Hypothalamus (tissue), 51 donors: ENCODE results near the gene IL21.

Source experiments
- DNase-seq, 51 donors: peaks; one replicate each; lab custom pipeline; 2025; lab: John Stamatoyannopoulos, UW

IL21 gene

DNA sequence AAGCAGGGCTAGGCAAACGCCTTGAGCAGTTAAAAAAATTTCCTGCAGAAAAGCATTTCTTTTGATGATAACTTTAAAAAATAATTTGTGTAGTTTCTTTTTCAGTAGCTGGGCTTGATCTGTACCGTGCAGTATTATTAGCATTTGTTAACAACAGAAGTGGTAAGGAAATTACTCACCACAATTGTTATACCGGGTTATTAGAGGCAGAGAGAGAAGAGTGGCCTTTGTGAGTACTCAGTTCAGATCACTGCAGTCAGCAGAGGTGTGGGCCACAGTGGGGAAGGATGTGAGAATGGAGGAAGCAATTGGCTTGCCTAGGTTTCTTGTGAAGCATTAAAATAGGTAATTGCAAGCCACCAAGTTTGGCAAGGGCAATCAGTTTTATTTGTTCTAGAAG, 14.3 kb upstream of the IL21 start:
- no peak for DNase-seq

DNA sequence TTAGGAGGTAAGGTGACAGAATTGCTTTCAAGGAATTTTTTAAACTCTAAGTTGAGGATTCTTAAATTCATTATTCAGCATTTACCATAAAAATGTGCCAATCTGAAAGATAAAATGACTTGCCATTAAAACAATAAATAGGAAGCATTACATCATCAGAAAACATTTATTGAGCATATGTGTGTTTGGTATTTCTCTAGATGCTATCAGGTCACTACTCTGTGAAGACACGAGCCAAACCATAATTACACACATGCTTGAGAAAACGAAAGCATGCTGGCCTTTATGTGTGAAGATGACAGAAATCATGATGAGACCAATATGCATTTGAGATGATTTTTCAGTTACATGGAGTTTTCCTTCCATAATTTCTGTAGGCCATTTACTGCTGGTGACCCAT, 12.3 kb upstream of the IL21 start:
- no peak for DNase-seq

DNA sequence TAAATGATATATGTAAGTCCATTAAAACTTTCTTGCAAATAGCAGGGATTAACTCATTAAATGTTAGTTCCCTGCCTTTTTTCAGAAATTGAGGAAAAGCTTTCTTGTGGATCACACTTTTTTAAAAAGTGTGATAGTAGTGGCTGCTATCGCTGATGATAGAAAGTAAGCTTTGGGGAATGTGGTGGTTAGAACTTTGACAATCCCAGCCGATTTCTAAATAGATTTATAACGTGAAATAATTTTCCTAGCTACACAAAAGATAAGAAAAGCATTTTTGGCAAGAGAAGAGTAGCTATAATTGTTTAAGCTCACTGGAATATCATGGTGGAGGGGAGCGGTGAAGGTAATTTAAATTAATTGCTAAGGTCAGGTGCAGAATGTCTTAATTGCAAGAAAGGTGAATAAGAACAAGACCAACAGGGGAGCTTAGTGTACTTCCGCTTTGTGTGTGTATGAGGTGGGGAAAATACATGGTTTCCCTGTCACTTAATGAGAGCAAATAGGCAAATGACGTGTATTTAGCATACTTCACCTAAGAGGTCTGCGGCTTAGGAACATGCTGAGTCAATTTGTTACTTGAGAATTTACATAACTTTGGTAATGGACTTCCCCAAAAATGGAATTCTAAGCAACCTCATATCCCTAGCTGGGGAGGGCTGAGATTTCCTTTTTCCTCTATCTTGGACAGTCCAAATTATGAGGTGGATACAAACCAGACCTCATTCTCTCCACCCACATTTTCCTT, 11.7 kb upstream of the IL21 start:
- DNase-seq = no peak

DNA sequence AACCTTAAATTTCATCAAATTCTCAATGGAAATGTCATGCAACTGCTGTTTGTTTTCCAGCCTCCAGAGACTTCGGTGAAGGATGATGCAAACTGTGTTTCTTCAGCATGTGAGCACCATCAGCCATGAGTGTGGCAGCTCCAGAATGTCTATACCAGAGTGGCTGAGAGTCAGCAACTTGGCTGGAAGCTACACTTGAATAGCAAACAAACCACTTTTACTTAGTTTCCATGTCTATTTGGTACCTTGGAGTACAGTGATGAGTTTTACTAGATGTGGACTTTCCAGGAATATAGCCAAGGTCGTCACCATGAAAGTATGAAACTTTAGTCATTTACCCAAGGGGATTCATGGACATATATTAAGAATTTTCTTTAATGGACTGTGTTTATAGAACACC, 4.3 kb upstream of the IL21 start:
- DNase-seq = no peak

DNA sequence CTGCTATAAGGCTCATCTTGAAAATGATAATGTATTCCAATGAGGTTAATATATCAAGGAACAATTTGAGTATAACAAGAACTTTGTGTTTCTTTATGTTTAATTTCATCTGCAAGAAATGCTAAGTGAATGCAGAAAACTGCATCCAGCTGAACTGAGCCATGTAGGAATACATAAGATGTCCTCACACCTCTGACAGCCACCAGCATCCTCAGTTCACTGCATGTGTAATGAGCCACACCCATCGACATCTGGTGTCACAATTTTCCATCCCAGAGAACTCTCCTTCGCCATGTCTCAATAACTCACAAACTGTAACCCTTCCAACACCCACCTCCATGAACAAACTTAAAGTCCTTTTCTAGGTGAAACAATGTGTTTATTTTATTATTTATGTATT, 3.3 kb upstream of the IL21 start:
- no peak for DNase-seq

DNA sequence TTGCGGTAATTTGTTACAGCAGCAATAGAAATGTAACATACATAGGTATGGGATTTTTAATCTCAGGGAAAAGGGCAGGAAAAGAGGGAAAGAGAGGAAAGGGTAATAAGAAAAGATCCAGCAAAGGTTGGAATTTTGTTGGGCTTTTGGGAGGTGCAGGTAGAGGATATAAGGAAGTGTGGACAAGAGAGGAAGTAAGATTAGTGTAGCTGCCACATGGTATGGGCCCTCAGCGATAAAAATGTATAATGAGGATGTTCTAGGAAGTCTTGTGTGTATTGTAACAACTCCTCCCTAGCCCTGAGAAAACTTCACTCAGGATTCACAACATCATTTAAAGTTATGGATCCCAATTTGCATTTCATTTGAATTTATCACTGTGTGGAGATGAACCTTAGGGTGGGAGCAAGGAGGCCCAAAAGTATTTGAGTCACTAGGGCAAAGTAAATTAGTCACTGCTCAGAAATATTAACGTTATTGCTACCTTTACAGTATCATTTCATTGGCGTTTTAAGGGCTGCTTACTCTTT, 2.8 kb upstream of the IL21 start:
- DNase-seq = no peak

DNA sequence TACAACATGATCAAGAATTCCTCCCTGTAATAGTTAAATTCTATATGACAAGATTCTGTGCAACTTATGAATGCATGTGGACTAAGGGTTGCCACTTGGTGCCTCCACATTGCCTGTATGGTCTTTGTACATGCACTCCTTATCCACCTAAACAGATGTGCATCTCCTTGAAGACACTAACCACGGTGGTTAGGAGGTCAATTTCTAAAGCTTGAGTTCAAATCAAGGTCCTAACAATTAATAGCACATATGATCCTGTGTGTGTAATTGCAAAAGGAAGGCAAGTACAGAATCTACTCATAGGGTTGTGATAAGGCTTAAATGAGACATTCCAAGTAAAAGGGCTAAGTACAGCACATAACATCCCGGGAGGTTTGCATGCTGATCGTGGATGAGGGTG, 1.5 kb upstream of the IL21 start:
- DNase-seq = no peak

DNA sequence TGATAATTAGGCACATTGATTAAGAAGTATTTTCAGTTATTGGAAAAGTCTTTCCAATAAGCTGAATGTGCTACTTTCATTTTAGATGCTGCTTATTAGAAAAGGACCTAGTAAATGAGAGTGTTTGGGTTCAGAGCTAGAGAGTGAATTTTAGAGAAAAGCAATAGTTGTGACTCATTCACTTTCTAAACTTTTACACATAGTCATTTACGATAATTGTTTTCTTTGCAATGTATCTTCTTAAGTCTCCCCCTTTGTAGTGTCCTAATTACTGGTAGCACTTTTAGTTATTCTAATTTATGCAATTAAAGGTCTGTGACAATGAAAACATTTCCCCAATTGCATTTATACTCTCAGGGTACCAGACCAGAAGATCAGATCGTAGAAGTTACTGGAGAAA, 1.3 kb downstream of the IL21 start:
- no peak for DNase-seq

DNA sequence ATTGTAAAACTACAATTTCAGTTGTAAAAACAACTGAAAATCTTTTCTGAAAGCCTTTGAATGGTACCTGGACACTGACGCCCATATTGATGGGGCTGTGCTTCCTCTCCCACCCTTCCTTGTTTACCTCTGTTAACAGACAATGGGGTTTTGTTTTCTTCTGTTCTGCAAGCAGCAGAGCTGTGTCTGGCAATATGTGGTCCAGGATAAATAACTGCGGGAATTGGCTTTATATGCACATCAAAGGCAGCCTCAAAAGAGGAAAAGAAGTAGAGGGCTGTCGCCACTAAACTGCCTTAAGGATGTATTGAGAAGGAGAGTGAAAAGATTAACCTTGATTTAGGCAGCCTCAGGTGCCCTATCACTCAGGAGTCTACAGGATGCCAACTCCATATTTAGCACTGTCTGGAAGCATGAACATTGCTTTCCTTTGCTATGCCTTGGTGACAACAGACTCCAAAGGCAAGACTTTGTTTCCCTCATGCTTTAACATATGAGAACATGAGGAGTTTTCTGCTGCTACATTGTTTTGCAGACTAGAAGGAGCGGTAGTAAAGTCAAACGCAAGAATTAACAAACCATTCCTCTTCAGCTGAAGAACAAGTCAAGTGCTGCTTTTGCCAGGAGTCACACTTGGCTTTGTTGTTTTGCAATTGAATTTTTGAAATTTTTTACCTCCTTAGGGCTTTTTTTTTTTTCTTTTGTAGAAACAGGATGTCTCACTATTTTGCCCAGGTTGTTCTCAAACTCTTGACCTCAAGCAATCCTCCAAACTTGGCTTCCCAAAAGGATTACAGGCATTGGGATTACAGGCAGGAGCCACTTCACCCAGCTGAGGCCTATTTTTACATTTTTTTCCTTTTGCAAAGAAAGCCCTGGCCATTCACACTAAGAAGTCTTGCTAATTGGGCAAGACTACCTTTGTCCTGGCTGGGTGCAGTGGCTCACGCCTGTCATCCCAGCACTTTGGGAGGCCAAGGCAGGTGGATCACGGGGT, 3.0 kb downstream of the IL21 start:
- no peak for DNase-seq

DNA sequence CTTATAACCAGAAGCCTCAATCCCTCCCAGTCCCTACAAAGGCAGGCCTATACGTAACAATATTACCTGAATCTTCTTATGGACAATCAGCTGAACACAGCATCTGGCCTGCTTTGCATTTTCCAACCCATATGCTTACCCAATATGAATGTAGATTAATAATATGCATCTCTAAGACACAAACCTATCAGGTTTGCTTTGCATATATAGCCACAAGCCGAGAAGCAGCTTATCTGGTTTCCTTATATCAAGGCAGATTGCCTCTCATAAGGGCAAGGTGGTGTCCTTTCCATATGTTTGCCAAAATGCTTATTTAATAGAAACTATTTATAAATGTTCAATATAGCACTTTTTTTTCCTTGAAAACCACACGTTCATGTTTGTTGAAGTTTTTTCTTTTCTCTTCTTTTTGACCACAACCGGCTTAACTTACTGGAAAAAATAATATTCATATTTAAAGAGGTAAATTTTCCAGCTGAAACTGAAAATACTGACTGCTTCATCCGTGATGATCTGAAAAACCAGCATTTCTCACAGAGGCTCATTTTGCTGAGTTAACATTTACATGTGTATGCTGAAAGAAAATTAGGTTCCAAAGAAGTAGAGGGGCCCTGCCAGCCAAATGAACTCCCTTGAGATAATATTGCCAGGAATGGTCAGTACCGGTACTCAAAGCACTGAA, 3.8 kb downstream of the IL21 start:
- no peak for DNase-seq

DNA sequence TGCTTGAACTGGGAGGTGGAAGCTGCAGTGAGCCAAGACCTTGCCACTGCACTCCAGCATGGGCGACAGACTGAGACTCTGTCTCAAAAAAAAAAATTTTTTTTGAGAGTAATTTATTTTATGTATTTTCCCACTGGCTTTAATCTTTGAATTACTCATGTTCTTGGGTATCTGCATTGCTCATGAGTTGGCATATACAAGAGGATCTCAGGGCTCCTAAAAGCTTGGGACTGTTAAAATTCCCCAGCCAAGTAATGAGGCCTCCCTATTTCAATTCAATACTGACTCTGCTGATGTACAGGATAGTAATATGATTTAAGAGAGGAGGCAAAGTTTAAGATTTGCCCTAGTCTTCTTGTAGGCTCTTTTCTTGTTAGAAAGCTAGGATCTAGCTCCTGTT, 6.2 kb downstream of the IL21 start:
- DNase-seq = no peak

DNA sequence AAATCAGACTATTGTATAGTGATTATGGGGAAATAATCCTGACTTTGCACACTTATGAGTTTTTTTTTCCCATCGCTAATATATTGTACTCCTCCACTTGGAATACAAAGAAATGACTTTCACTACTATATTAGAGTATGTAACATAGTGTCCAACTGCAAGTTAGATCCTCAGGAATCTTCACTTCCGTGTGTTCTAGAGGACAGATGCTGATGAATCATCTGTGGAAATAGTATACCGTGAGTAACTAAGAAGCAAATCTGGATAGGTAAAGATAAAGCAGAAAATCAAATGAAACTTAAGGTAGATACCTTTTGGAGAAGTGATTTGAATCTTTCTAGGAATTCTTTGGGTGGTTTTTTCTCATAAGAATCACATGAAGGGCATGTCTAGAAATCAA, 8.3 kb downstream of the IL21 start:
- no peak for DNase-seq

DNA sequence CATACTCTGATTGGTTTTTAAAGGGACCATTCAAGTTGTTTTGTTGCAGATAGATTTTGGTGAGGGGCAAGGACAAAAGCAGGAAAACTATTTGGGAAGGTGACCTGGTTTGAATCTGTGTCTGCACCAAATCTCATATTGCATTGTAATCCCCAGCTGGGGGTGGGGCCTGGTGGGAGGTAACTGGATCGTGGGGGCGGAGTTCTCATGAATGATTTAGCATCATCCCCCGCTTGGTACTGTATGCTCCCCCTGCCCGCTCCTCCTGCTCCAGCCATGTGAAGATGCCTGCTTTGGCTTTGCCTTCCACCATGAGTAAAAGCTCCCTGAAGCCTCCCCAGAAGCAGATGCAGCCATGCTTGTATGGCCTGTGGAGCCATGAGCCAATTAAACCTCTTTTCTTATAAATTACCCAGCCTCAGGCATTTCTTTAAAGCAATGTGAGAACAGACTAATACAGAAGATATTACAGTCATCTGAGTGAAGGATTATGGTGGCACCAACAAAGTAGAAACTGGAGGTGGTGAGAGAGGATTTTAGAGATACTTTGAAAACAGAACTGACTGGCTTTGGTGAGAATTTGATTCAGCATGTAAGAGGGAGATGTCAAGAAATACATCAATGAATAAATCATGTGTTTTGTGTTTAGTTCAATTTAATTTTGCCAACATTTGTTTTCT, 14.4 kb downstream of the IL21 start:
- DNase-seq = no peak

DNA sequence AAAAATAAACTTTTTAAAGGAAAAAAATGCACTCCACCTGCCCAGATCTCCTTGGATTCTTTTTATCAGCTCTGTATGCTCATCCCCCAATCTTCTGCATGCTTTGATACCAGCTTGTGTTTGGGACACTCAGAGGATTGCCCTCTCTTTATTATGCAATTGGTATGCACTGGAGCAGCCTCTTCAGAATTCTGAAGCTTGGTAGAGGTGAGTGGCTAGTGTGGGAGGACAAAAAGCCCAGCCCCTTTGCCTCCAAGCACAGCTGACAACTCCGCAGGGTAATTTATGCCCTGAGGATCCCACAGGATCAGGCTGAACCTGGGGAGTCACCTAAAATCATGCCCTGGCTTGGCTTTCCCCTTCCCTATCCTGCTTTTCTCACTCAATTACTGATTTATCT, 16.7 kb downstream of the IL21 start:
- no peak for DNase-seq

DNA sequence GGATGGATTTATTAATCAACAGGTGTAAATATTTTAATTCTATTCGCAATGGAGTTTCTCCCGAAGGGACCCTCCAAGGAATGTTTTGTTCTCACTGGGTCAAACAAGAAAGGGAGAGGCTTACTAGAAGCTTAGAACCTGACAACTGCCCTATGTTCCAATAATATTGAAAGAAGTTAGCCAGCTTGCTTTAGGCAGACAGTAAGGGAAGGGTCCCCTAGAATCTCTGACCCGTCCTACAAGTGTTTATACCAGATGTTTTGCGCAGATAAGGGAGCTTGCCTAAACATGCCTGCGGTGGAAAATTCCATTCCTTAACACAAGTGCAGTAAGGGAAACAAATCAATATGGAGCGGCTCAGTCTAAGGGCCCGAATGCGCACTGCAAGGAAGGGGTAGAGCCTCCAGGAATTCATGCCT, 17.7 kb downstream of the IL21 start:
- no peak for DNase-seq

DNA sequence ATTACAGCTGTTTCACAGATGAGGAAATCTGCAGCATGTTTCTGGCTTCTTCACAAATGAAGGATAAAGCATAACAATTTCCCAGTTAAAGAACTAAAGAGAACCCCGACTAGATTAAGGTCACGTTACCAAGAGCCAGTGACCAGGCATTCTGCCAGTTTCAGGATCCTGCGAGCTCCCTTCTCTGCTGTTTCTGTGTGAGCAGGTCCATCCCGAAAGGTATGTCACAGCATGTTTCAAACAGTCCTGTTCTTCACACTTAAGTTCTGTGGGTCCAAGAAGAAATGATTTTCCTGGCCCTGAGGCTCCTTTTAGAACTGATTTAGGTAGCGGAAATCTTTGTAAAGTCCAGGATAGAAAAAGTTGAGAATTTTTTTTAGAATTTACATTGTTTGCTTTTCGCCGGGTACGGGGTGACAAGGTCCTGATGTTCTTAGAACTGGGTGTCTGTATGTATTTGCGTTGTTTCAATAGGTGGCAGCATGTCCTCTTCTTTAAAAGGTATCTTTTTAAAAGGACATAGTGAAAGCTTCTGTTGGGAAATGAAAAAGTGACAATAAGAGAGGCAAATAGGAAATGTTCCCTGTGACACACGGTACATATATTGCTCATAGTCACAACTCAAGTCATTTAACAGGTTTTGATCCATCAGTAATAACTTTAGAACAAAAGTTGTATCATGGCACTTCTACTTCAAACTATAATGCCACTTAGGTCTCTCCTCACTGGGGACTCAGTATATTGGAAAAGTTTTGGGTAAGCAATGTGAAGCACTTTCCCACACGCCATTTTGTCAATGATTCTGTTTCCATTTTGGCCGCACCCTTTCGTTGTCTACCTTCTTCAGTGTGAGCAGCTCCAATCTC, 18.4 kb downstream of the IL21 start:
- peak in 1 of 51 donors; percentile 35 for DNase-seq

DNA sequence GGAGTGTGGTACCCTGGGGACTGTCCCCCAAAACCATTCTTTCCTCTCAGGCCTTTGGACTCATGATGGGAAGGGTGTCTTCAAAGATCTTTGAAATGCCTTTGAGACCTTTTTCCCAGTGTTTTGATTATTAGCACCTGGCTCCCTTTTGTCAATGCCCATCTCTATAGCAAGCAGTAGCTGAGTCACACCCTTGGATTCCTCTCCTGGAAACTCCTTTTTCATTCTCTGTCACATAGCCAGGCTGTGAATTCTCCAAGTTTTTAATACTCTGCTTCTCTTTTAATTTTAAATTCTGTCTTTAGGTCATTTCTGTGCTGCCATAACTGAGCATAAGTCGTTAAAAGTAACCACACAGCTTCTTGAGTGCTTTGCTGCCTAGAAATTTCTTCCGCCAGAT, 29.7 kb downstream of the IL21 start:
- no peak for DNase-seq

DNA sequence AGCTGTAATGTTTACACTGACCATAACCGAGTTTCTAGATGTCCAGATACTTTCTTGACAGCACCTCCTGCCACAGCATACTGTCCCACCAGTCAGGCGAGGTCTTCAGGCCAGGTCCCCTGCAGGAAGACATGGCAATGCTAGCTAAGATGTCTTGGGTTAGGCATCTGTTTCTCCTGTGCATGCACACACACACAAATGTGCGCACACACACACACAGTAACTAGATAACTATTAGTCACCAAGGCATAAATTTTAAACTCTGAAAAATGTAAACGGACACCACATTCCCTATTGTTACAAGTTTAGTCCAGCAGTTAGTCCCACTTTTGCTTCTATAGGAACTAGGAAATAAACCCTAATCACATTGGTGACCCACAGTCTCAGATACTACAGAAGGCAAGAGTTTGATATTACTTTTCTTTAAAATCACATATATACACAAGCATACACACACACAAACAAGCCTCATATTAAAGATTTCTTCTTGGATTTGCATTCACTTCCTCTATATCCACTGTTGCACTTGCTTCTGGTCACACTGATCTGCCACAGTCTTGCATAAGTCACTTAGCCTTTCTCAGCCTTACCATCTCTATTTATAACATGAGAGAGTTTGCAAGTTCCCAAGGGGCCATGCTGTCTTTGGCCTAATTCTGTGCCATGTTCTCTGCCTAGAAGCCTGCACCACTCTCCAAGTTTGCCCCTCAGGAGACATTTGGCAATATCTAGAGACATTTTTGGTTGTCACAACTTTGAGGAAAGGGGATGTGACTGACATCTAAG, 32.2 kb downstream of the IL21 start:
- DNase-seq = no peak

DNA sequence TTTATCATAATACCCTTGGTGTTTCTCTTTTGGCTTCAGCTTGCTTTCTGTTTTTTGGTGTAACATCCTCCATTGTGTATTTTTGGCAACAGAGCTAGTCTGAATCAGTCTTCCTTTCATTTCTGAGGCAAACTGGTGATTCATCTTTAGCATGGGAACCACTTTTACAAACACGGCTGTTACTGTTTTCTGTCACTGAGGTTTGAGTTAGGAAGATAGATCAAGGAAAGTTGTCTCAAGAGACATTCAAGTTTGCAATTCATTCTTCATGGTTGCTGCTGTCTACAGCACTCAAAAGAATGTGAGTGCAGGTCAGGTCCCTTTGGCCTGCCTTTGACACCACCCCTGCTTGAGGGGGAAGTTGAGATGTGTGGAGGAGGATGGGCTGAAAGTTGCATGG, 36.3 kb downstream of the IL21 start:
- peak in 6 of 51 donors; percentile 10 to 82 (median 18) for DNase-seq
